Activated T-cell treated with anti-CD3 and anti-CD28 coated beads, Interleukin-2, amount 50 U/mL, for 1 hour (primary cell): ENCODE measurements around the gene VDR.
A peak's percentile ranks its signal among the peaks of the same experiment; 100 is the strongest.

Source experiments
- DNase-seq: peaks from one replicate; pipeline ENCODE4 v3.0.0-alpha.2; 2020

Gene VDR

DNA sequence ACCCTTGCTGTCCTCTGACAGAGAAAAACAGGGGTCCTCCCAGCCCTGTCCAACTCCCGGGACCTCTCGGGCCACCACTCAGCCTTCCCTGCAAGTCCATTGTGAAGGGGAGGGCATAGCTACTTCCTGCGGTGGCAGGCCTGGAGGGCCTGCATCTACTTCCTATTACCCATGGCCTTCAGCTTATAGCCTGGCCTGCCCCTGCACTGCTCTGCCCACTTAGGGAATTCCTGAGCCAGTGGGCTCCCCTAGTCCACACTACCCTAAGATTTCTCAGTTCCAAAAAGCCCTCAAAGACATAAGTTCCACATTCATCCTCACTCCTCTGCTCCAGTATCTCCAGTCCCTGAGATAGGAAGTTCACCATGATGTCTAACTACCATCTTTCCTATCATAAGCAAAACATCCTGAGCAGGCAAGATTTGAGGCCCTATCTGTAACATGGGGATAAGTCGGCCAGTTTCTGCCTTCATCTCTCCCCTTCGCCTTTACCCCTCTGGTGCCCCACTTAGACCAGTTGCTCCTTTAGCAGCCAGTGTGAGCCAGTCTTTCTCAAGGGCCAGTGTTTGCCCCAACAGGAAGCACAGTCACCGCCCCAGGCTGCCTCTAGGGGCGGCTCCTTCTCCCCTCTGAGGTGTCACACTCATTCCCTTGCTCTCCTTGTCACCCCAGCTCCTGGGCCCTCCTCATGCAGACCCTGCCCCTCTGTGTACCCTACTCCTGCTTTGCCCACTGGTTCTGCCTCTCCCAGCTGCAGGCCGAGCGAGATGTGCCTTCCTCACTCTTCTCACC lies 96.0 kb downstream of the VDR start:
- peak; percentile 51 for DNase-seq

DNA sequence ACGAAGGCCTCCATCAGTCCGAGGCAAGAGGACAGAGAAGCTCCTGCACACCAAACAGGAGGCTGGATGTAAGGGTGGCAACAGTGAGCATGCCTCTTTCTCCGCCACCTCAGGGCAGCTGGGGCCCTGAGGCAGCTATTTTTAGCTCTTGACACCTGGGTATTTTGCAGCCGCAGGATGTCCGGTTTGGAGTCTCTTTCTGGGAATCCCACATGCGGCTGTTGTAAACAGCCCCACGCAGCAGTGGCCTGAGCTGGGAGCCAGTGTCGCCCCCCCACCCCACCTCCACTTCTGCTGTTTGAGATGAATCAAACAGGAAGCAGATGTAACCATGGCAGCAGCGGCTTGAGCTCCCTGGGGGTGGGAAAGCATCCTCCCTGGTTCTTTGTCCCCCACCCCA lies 96.7 kb downstream of the VDR start:
- peak; percentile 76 for DNase-seq

DNA sequence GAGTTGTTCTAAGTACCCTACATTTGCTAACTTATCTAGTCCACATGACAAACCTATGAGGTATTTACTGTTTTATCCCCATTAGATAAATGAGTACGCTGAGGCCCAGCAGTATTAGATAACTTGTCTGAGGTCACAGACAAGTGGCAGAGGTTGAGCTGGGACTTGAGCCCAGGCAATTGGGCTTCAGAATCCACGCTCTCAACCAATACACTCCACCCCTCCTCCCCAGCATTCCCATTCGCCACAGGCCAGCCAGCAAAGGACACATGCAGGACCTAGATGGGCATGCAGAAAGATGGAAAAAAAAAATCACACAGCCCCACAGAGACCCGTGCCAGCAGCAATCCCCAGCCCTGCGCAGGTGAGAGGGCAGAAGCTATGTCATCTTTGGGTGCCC lies 97.5 kb downstream of the VDR start:
- no peak for DNase-seq

DNA sequence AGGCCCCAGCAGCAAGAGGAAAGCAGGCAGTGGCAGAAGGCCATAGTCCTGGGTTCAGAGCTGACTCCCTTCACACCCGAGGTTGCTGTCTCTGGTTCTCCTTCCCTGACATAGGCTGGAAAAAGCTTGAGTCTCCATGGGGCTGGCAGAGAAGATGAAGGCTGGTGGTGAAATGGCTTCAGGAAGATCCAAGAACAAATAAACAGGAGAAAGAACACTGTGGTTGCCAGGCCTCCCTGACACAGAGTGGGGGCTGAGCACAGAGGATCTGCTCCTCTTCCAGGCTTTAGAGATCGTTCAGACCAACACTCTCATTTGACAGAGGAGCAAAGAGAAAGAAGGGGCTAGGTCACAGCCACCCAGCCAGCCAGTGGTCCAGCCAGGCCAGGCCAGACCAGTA lies 99.4 kb downstream of the VDR start:
- no peak for DNase-seq

DNA sequence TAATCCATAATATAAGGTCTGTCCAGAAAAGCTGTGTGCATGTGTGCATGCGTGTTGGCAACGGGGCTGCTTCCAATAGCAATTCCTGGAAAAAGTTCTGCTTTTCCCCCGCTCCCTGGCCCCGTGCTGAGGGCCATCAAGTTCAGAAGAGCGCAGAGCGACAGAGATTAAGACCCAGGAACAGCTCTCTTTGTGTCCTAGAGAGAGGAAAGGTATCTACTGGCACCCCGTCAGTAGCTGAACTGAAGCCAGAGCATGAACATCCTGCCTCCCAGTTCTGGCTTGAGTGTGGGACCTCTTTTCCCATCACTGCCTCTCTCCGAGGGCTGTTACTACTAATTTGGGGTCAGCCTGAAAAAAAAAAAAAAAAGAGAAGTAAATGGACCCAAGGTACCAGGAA lies 100.6 kb downstream of the VDR start:
- DNase-seq, result no peak

DNA sequence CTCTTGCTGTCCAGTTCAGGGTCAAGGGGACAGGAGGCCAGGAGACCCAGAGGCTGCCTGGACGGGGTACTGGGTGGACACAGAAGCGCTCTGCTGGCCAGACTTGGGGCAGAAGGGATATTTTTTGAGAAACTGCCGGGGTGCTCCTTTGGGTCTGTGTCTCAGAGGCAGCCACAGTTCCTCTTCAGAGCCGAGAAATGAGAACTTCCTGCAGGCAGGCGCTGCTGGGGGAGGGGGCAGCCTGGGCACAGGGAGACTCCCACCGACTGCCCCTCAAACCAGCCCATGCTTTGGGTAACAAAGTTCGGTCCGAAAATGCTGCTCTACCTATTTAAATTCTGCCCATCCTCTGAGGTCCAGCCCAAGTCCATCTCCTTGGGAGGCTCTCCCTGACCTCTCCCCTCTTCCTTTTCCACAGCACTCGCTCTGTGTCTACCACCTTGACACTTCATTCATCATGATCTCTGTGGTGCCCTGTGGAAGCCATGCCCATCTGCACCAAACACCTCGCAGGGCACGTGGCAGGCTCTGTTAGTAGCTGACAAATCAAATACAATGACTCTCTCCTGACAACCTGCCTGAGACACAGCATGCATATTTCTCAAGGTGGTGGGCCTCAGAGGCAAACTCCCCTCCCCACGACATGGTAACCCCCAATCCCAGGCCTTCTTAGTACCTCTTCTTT lies 101.5 kb downstream of the VDR start:
- DNase-seq, result no peak

DNA sequence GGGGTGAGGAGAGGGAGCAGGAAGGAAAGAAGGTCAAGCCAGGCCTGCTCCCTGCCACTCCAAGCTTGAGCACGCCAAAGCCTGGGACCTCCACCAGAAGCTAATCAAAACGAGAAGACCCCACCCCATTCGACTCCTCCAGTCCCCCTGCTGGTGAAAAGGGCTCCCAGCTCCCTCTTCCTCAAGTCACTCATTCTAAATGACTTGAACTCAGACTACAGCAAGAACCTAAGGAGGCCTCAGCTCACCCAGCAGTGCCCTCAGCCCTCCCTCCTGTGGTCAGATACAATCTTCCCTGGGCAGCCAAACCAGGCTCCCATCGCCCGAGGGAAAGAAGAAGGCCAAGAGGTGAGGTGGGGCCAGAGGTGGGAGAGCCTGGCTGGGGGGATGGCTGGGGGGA lies 102.5 kb downstream of the VDR start:
- DNase-seq, result no peak

DNA sequence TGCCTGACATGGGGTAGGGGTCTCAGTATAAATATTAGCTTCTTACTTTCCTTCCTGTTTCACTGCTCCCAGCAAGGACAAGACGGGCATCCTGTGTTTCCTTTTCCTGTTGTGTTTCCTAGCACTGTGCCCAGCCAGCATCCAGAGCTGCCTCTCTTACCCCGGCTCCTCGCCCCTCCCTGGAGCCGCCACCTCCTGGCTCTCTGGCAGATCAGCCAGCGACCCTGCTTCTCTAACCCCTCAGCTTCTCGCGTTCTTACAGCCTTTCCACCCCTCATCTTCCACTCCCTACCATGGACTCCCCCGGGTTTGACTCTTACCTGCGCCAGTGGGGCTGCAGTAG lies 102.9 kb downstream of the VDR start:
- no peak for DNase-seq

DNA sequence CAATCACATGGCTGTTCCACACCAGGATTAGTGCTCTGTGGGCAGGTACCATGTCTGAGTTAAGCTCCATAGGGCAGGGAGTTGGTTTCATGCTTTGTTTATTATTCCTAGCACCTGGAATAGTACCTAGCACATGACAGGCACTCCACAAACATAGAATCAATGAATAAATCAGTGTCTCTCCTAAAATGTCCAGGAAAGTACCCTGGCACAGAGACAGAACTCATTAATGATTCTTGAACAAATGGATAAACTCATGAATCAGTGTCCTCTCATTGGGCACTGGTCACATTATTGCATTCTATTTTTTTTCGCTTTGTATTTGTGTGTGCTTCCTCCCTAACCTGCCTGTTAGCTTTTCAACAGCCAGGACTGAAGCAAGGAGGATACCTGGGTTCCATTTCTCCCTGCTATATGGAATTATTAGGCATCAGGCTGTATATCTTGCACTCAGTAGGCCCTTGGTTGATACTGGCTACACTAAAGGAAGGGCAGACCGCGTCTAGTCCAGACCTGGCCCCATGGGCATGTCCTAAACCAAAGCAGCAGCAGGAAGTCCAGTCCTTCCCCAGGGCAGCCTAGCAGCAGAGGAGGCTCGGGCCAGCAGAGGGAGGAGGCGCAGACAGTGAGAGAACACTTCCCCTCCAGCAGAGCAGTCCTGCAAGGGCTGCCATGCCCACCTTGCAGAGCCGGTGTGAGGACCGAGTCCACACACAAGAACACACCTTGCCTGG lies 103.5 kb downstream of the VDR start:
- no peak for DNase-seq

DNA sequence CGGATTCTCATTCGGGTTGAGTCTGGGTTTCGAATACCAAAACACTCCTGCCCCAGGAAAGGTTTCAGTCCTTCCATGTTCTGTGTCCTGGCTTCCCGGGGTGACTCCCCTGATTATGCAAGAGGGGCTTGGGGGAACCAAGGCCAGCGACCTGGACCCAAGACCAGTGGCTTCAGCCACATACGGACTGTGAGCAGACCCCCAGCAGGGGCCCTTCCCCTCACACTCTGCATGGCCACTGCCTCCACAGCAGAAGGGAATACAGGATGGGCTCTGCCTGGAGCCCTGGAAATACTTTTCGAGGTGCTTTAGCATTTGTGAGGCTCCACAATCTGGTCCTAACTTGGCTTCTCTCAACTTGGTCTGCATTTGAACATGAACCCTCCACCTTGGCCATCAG lies 104.2 kb downstream of the VDR start:
- no peak for DNase-seq

DNA sequence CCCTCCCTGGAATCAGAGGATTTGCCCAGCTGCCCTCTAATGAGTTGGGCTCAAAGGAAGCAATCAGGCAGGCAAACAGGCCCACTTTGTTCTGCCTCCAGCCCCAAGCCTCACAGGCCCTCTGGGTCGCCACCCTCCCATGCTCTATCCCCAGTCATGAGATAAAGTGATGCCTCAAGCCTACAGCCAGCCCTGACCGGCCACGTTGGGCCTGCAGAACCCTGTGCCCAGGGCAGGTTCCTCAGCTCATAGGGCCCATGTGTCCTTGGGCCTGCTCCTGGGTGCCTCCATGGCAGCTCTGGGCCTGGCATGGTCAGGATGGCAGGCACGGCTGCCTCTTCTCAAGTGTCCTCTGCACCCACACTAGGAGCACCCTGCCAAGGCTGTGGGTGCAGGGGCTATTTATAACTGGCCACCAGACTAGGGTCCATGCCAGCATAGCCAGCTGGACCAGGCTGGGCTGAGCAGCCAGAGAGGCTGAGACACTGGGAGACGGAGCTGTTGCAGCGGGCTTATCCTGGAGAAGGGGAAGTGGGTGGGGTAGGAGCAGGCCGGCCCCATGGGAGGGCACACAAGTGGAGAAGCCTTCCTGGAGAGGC lies 105.3 kb downstream of the VDR start:
- DNase-seq, result no peak

DNA sequence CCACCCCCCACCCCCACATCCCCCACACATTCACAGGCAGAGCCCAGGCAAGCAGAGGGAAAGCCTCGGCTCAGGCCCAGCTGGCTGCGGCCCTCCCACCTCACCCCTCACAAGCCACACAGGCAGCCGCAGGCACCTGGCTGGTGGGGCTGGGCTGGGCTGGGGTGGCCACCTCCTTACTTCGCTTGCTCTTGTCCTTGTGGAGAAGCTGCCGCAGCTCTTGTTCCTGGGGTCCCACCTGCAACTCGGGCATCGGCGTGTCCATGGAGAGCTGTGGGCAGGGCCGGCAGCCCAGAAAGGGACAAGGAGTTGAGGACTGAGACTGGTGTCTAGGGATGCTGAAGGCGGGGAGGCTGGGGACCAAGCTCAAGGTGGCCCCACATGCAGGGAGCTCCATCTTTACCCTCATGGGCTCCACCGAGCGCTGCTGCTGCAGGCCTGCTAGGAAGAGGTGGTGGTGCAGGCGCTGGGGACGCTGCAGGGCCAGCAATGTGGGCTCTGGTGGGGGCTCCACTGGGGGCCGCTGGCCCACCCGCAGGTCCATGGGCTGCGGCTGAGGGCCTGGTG lies 106.3 kb downstream of the VDR start:
- DNase-seq, result no peak

DNA sequence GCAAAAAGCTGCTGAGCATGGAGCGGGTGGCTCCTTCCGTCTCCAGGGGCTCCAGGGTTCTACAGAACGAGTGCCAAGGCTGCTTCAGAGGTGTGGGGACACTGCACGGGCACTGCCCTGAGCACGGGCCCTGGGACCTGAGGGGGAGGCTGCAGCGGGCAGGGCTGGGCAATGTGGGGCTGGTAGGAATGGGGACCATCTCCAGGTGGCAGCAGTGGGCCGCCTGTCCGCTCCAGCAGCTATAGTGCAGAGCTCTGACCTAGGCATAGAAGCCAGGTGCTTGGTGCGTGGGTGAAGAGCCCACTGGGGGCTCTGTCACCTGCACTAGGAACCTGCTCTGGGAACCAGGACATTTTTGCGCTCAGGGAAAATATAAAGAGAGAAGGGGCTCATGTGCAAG lies 107.4 kb downstream of the VDR start:
- peak; percentile 54 for DNase-seq

DNA sequence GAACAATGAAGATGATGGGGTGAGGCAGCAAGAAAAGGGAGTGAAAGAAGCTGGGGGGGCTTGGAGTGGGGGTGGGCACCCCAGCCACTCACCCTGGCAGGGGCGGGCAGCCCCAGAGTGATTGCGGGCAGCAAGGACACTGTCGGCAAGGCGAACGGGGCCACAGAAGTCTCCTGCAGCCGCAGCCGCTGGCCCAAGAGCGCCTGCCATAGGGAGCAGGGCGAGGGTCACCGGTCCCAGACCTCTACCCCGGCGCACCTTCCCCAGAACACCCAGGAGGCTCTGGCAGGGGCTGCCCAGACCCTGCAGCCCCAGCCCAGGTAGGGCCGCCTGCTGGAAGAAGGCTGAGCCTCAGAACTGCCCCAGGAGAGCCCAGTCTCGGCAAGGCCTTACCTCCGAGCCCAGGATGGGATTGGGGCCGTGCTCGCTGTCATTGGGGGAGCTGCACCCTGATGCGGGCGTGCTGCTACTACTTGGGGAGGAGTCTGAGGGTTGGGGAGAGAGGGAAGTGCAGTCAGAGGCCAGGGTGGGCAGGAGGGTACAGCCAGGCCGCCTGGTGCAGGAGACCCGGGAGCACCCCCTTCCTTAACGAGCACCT lies 108.9 kb downstream of the VDR start:
- DNase-seq, result no peak

DNA sequence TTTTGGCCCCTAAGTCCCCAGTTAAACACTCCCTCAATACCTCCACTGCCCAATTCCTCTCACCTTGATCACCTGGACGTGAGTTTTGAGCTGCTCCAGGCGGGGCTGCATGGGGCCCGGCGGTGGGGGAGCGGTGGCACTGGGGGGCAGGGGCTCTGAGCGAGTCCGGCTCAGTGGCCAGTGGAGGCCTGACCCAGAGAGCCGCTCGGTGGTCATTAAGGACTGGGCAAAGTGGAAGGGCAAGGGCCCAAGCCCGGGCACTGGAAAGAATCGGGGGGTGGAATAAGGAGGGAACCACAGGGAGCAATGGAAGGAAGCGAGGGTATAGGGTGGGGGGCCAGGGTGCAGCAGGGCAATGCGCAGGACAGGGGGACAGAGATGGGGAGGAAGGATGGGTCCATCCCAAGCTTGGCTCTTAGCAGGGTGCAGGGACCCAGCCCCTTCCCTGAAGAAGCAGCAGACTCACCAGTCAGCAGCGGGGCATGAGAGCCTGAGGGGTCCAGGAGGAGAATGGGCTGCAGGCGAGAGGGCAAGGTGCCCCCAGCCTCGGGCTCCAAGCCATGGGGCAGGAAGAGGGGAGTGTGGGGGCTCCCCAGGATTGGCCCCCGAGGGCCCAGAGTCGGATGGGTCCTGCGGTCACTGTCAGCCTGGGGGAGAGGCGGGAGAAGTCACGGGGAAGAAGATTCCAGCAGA lies 109.5 kb downstream of the VDR start:
- no peak for DNase-seq

DNA sequence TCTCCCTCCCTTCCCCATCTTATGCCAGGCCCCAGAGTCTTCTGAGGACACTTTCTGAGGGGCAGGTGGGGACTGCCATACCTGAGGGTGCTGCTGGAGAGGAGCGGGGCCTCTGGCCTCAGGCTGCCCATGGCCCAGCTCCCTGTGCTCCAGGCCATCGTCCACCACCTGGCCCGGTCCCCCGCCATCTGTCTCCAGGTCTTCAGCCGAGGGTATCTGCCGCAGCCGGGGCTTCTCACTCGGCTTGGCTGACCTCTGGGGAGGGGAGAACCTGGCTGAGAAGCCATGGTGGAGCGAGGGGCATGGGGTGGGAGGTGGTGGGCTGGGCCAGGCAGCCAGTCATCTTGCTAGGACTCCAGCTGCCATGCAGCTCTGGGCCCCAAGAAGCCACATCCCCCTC lies 110.1 kb downstream of the VDR start:
- DNase-seq, result no peak

DNA sequence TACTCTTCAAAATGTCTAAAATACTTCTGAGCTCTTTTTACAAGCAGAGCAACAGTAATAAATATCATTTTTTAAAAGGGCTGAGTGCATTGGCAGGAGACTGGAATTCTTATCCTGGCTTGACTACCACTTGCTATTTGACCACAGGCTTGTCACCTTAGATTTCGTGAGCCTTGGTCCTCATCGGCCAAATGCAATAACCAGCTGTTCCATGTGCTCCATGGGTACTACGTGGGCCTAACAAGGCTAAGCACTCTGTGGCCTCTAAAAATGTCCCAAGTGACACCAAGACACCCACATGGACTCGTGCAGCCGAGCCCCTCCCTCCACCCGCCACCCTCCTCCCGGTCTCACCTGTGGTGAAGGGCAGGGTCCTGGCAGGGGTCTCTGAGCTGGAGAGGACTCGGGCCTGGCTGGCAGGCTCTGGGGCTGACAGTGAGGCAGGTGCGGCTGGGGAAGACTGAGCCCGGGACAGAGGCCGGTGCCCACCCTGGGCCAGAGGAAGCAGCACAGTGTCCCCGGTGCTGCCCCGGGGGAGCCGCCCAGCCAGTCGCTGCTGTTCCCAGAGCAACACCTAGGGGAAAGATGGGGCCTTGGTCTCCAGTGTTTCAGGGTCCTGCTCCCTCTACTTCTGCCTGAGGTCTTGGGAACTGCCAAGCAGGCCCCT lies 111.6 kb downstream of the VDR start:
- DNase-seq, result no peak

DNA sequence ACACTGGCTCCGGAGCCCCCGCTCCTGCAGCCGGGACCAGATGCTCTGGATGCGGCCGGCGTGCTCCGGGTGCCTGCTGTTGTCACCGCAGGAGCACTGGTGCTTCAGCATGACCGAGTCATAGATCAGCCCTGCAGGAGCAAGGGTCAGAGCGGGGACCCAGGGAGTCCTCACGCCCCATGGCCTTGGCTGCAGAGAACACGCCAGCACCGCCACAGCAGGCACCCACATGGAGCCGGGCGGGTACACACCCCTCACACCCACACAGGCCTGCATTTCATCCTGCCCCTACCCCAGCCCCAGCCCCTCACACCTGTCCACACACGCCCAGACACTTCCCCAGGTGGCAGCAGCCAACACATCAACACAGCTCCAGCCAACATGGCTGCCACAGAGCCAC lies 112.9 kb downstream of the VDR start:
- DNase-seq, result no peak
